ENCODE data around the gene KRTAP5-6.

DNA sequence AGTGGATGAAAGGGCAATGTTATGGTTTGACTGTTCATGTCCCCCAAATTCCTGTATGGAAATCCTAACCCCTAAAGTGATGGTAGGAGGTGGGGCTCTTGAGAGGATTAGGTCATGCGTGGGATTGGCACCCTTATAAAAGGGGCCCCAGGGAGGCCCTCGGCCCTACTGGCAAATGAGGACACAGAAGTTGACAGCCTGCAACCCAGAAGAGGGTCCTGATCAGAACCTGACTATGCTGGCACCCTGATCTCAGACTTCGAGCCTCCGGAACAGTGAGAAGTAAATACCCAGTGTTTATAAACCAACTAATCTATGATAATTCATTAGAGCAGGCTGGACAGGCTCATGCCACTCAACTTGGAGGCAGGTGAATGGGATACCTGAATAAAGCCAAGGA, 44.7 kb downstream of the KRTAP5-6 start:
- TF ChIP-seq, protein P1, sequence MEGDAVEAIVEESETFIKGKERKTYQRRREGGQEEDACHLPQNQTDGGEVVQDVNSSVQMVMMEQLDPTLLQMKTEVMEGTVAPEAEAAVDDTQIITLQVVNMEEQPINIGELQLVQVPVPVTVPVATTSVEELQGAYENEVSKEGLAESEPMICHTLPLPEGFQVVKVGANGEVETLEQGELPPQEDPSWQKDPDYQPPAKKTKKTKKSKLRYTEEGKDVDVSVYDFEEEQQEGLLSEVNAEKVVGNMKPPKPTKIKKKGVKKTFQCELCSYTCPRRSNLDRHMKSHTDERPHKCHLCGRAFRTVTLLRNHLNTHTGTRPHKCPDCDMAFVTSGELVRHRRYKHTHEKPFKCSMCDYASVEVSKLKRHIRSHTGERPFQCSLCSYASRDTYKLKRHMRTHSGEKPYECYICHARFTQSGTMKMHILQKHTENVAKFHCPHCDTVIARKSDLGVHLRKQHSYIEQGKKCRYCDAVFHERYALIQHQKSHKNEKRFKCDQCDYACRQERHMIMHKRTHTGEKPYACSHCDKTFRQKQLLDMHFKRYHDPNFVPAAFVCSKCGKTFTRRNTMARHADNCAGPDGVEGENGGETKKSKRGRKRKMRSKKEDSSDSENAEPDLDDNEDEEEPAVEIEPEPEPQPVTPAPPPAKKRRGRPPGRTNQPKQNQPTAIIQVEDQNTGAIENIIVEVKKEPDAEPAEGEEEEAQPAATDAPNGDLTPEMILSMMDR (IDR thresholded peaks at IDR 0.05; ENCODE audit: low read depth, low read length) = no peak
- no peak for TF ChIP-seq MYC (IDR thresholded peaks at IDR 0.05; ENCODE audit: low read depth, low read length)
- no peak for TF ChIP-seq POLR2A (IDR thresholded peaks at IDR 0.05; ENCODE audit: extremely low read depth, insufficient read length)
